A549 (cell line): Measurements from ENCODE around the gene FHIT.

Experiments used
- CTCF ChIP-seq: fragments of >200 bp; sonication (Bioruptor Twin); formaldehyde crosslinking; IDR thresholded peaks from 3 replicates; pipeline ENCODE4 v1.5.1; 2016
- MAX ChIP-seq: IDR thresholded peaks from 2 replicates; pipeline ENCODE4 v1.6.1; 2012
- POLR2A ChIP-seq: IDR thresholded peaks from 2 replicates; pipeline ENCODE4 v1.6.1; 2012; ENCODE audit warnings: mild to moderate bottlenecking, low read length
- SREBF2 ChIP-seq: fragments of 450-650 bp; IDR thresholded peaks from 2 replicates; pipeline ENCODE4 v1.6.1; 2014; ENCODE audit warnings: mild to moderate bottlenecking, moderate library complexity

GRCh38 chr3:61224823-61225222 is 26.4 kb downstream of the FHIT start:
- no peak for TF ChIP-seq SREBF2
- TF ChIP-seq POLR2A = no peak
- TF ChIP-seq MAX = no peak
- TF ChIP-seq CTCF = no peak
